BE2C (cell line): Measurements from ENCODE around the gene SPTBN2.

Source experiments
- DNase-seq: peaks from one replicate; pipeline ENCODE4 v3.0.0-alpha.2; 2020
- H3K27me3 ChIP-seq: fragments of 250-450 bp; sonication (Bioruptor Pico); 2 replicates; pipeline ENCODE4 v1.5.1; 2020; ENCODE audit warnings: mild to moderate bottlenecking
- H3K36me3 ChIP-seq: fragments of 250-450 bp; sonication (Bioruptor Pico); 2 replicates; pipeline ENCODE4 v1.5.1; 2020; ENCODE audit warnings: mild to moderate bottlenecking
- H3K4me1 ChIP-seq: fragments of 250-450 bp; sonication (Bioruptor Pico); 2 replicates; pipeline ENCODE4 v1.5.1; 2020
- H3K4me3 ChIP-seq: 2 replicates; pipeline ENCODE4 v1.5.1; 2011; ENCODE audit warnings: low read depth, low read length
- H3K9me3 ChIP-seq: fragments of 250-450 bp; sonication (Bioruptor Pico); 2 replicates; pipeline ENCODE4 v1.5.1; 2020
- TF ChIP-seq, protein P1 (sequence below): IDR thresholded peaks from 2 replicates; pipeline ENCODE4 v1.5.1; 2012; ENCODE audit warnings: mild to moderate bottlenecking, low read depth, low read length

Gene SPTBN2

DNA sequence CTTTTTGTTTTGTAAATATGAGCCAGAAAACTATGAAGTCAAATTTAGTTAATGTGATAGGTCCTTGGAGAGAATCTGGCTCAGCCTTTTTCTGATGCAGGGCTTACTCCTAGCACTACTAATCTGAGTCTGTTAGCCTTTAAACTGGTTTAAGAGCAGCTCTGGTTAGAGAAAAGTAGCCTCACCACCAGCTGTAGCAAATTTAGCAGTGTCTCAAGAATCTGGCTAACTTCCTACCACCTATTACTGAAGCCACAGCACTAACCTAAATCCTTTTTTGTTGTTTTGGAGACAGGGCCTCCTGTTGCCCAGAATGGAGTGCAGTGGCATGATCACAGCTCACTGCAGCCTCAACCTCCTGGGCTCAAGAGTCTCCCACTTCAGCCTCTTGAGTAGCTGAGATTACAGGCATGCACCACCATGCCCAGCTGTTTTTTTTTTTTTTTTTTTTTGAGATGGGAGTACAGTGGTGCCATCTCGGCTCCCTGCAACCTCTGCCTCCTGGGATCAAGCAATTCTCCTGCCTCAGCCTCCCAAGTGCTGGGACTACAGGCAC, 65.2 kb downstream of the SPTBN2 start:
- Histone ChIP-seq H3K9me3 (no peaks in the 10 kb centered on the region), H3K4me1 (no peaks in the 10 kb centered on the region), H3K36me3 (peaks cover 83% of the 10 kb centered on the region), H3K4me3 (no peak overlapping the region), H3K27me3 (no peaks in the 10 kb centered on the region)
- DNase-seq = no peak
- TF ChIP-seq, protein P1, sequence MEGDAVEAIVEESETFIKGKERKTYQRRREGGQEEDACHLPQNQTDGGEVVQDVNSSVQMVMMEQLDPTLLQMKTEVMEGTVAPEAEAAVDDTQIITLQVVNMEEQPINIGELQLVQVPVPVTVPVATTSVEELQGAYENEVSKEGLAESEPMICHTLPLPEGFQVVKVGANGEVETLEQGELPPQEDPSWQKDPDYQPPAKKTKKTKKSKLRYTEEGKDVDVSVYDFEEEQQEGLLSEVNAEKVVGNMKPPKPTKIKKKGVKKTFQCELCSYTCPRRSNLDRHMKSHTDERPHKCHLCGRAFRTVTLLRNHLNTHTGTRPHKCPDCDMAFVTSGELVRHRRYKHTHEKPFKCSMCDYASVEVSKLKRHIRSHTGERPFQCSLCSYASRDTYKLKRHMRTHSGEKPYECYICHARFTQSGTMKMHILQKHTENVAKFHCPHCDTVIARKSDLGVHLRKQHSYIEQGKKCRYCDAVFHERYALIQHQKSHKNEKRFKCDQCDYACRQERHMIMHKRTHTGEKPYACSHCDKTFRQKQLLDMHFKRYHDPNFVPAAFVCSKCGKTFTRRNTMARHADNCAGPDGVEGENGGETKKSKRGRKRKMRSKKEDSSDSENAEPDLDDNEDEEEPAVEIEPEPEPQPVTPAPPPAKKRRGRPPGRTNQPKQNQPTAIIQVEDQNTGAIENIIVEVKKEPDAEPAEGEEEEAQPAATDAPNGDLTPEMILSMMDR = no peak

DNA sequence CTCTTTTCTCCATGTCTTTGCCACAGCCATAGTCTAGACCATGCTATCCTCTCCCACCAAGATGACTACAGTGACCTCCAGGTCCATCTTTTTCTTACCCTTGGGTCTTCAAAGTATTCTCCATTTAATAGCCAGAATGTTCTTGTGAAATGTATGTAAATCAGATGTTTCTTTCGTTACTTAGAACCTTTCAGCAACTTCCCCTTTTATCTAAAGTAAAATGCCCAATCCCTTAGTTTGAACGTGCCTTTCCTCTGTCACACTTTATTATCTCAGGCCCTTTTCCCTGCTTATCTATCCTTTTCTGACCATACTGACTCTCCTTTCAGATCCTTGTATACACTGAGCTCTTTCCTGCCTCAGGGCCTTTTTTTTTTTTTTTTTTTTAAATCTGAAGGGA, 69.3 kb downstream of the SPTBN2 start:
- no peaks in the 10 kb centered on the region for H3K4me1 ChIP-seq
- no peaks in the 10 kb centered on the region for H3K9me3 ChIP-seq
- no peaks in the 10 kb centered on the region for H3K27me3 ChIP-seq
- peaks cover 75% of the 10 kb centered on the region for H3K36me3 ChIP-seq
- no peak for DNase-seq
- H3K4me3 ChIP-seq = no peak overlapping the region
- TF ChIP-seq, protein P1 = no peak

DNA sequence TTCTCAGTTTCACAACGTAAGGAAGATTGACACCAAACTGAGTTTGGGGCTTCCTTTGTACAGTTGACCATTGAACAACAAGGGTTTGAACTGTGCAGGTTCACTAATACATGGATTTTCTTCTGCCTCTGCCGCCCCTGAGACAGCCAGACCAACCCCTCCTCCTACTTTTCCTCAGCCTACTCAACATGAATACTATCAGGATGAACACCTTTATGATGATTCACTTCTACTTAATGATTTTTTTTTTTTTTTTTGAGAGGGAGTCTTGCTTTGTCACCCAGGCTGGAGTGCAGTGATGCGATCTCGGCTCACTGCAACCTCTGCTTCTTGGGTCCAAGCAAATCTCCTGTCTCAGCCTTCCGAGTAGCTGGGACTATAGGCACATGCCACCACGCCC, 75.9 kb downstream of the SPTBN2 start:
- Histone ChIP-seq H3K9me3 (no peaks in the 10 kb centered on the region), H3K27me3 (no peaks in the 10 kb centered on the region), H3K36me3 (peaks cover 84% of the 10 kb centered on the region), H3K4me1 (no peaks in the 10 kb centered on the region), H3K4me3 (no peak overlapping the region)
- no peak for DNase-seq
- TF ChIP-seq, protein P1 = no peak

DNA sequence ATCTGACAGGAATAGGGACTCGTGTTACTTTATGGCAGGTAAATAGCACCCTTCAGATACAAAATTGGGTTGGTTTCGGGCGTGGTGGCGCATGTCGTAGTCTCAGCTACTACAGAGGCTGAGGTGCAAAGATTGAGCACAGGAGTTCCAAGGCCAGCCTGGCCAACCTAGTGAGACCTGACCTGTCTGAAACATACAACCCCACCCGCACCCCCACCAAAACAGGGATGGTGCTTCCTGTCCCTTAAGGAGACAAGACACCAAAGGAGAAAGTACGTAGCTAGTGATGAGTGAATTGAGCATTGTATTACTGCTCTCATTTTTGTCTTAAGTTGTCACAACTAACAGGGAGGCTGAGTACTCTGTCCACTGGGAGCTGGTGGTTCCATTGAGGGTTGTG, 76.4 kb downstream of the SPTBN2 start:
- Histone ChIP-seq H3K4me1 (no peaks in the 10 kb centered on the region), H3K27me3 (no peaks in the 10 kb centered on the region), H3K4me3 (no peak overlapping the region), H3K36me3 (peaks cover 84% of the 10 kb centered on the region), H3K9me3 (no peaks in the 10 kb centered on the region)
- no peak for DNase-seq
- TF ChIP-seq, protein P1 = no peak

DNA sequence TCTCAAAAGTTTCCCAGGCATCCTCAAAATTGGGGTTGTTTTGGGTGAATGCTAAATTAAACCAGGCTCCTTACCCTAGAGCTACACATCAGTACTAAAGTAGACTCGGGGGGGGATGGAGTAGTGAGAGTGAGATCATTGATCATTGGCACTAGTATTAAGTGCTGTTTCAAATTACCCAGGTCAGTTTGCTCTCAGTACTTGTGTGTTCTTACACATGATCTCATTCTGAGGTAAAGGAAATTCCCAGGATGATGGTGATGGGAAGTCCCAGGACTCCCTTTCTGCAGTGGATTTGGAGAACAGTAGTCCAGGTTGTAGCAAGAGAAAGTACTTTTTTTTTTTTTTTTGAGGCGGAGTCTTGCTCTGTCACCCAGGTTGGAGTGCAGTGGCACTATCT, 78.0 kb downstream of the SPTBN2 start:
- H3K4me1 ChIP-seq = no peaks in the 10 kb centered on the region
- H3K9me3 ChIP-seq = no peaks in the 10 kb centered on the region
- no peak for DNase-seq
- no peak overlapping the region for H3K4me3 ChIP-seq
- H3K27me3 ChIP-seq = no peaks in the 10 kb centered on the region
- TF ChIP-seq, protein P1 = no peak
- peaks cover 88% of the 10 kb centered on the region for H3K36me3 ChIP-seq

DNA sequence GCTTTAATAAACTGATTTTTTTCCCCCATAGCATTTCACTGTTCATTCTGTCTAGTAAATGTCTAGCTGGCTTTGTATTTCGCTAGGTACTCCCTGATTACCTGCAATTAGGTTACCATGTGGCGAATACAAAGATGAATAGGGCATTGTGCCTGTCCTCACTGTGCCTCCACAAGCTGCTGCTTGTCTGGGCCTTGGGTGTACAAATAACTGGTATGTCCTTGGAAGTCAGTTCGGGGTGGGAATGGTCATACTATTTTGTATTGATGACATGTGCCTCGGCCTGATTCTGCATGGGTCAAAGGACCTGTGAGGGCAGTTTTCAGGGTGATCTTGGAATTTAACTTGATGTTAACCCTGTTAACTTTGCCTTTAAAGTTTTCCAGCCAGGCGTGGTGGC, 79.1 kb downstream of the SPTBN2 start:
- H3K4me1 ChIP-seq = no peaks in the 10 kb centered on the region
- H3K4me3 ChIP-seq = no peak overlapping the region
- no peak for DNase-seq
- H3K9me3 ChIP-seq = no peaks in the 10 kb centered on the region
- peaks cover 94% of the 10 kb centered on the region for H3K36me3 ChIP-seq
- H3K27me3 ChIP-seq = no peaks in the 10 kb centered on the region
- TF ChIP-seq, protein P1 = no peak
